OCI-LY3 (cell line): ENCODE results near the gene FBXO41.

Experiments used
- EZH2phosphoT487 ChIP-seq: fragments of 200-600 bp; shearing (Covaris generic); IDR thresholded peaks from 2 replicates; pipeline ENCODE4 v1.6.1; 2018; ENCODE audit warnings: antibody characterized with exemption, mixed run types, low read depth
- TF ChIP-seq, protein P1 (sequence below): fragments of 200-600, 300-600 bp; sonication (generic); IDR thresholded peaks from 2 replicates; pipeline ENCODE4 v1.5.1; 2014; ENCODE audit warnings: antibody characterized with exemption, low read length, low read depth

GRCh38 chr2:73269686-73270465 is 14.4 kb downstream of the FBXO41 start:
- TF ChIP-seq, protein P1, sequence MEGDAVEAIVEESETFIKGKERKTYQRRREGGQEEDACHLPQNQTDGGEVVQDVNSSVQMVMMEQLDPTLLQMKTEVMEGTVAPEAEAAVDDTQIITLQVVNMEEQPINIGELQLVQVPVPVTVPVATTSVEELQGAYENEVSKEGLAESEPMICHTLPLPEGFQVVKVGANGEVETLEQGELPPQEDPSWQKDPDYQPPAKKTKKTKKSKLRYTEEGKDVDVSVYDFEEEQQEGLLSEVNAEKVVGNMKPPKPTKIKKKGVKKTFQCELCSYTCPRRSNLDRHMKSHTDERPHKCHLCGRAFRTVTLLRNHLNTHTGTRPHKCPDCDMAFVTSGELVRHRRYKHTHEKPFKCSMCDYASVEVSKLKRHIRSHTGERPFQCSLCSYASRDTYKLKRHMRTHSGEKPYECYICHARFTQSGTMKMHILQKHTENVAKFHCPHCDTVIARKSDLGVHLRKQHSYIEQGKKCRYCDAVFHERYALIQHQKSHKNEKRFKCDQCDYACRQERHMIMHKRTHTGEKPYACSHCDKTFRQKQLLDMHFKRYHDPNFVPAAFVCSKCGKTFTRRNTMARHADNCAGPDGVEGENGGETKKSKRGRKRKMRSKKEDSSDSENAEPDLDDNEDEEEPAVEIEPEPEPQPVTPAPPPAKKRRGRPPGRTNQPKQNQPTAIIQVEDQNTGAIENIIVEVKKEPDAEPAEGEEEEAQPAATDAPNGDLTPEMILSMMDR, result no peak
- TF ChIP-seq EZH2phosphoT487, result no peak
